Trophoblast cell (in vitro differentiated cells and primary cell): ENCODE data around the gene COL9A2.

Source experiments
- DNase-seq, 2 donors: peaks; one replicate each; pipeline ENCODE4 v3.0.0-alpha.2; 2016
- H2AFZ ChIP-seq: 2 replicates; pipeline ENCODE4 v1.6.1; 2013; ENCODE audit warnings: low read length, moderate library complexity, mild to moderate bottlenecking; ENCODE audit not compliant: insufficient read depth, poor library complexity
- H2AK5ac ChIP-seq: 2 replicates; pipeline ENCODE4 v1.6.1; 2013; ENCODE audit warnings: mild to moderate bottlenecking, low read length
- H2BK120ac ChIP-seq: 2 replicates; pipeline ENCODE4 v1.6.1; 2013; ENCODE audit warnings: low read length, mild to moderate bottlenecking, moderate library complexity; ENCODE audit not compliant: insufficient read depth, poor library complexity
- H2BK12ac ChIP-seq: 2 replicates; pipeline ENCODE4 v1.6.1; 2013; ENCODE audit warnings: mild to moderate bottlenecking, low read length, moderate library complexity
- H2BK5ac ChIP-seq: 2 replicates; pipeline ENCODE4 v1.6.1; 2013; ENCODE audit warnings: low read length, low read depth, moderate library complexity, mild to moderate bottlenecking; ENCODE audit not compliant: poor library complexity
- H3K14ac ChIP-seq: 2 replicates; pipeline ENCODE4 v1.6.1; 2013; ENCODE audit warnings: mild to moderate bottlenecking, low read length
- H3K18ac ChIP-seq: 2 replicates; pipeline ENCODE4 v1.6.1; 2013; ENCODE audit warnings: mild to moderate bottlenecking, low read length
- H3K23ac ChIP-seq: 2 replicates; pipeline ENCODE4 v1.6.1; 2013; ENCODE audit warnings: low read length
- H3K27ac ChIP-seq: 2 replicates; pipeline ENCODE4 v1.5.1; 2013; ENCODE audit warnings: low read depth, mild to moderate bottlenecking, inconsistent platforms, low read length, moderate library complexity
- H3K27me3 ChIP-seq: 2 replicates; pipeline ENCODE4 v1.6.1; 2013; ENCODE audit warnings: inconsistent platforms, mild to moderate bottlenecking, low read length, moderate library complexity; ENCODE audit not compliant: insufficient read depth
- H3K36me3 ChIP-seq, 2 experiments: 1 replicate in 1 of 2; 2 replicates in 1 of 2; pipeline ENCODE4 v1.6.1; 2013; ENCODE audit warnings: low read length in 2 of 2, mild to moderate bottlenecking in 2 of 2, moderate library complexity in 1 of 2; ENCODE audit not compliant: insufficient read depth in 2 of 2, control insufficient read depth in 1 of 2
- H3K4ac ChIP-seq: 2 replicates; pipeline ENCODE4 v1.6.1; 2013; ENCODE audit warnings: low read depth, mild to moderate bottlenecking, low read length, moderate library complexity
- H3K4me1 ChIP-seq, 2 experiments: 1 replicate in 1 of 2; 2 replicates in 1 of 2; pipeline ENCODE4 v1.6.1; 2013; ENCODE audit warnings: low read length in 2 of 2, mild to moderate bottlenecking in 2 of 2, moderate library complexity in 1 of 2; ENCODE audit not compliant: insufficient read depth in 2 of 2, control insufficient read depth in 1 of 2
- H3K4me2 ChIP-seq: 2 replicates; pipeline ENCODE4 v1.6.1; 2013; ENCODE audit warnings: inconsistent platforms, mild to moderate bottlenecking, low read length, moderate library complexity
- H3K4me3 ChIP-seq: 2 replicates; pipeline ENCODE4 v1.5.1; 2013; ENCODE audit warnings: mild to moderate bottlenecking, low read depth, low read length, inconsistent platforms
- H3K79me1 ChIP-seq: one replicate; pipeline ENCODE4 v1.6.1; 2013; ENCODE audit warnings: low read length
- H3K79me2 ChIP-seq: 2 replicates; pipeline ENCODE4 v1.6.1; 2013; ENCODE audit warnings: low read length, mild to moderate bottlenecking; ENCODE audit not compliant: control insufficient read depth, insufficient read depth, poor library complexity
- H3K9ac ChIP-seq: 2 replicates; pipeline ENCODE4 v1.6.1; 2013; ENCODE audit warnings: mild to moderate bottlenecking, low read length
- H3K9me3 ChIP-seq: 2 replicates; pipeline ENCODE4 v1.6.1; 2013; ENCODE audit warnings: low read depth, mild to moderate bottlenecking, control low read depth, inconsistent platforms, low read length; ENCODE audit not compliant: insufficient read depth
- H4K12ac ChIP-seq: 2 replicates; pipeline ENCODE4 v1.6.1; 2013; ENCODE audit warnings: low read depth, mild to moderate bottlenecking, low read length, moderate library complexity
- H4K8ac ChIP-seq: 2 replicates; pipeline ENCODE4 v1.6.1; 2013; ENCODE audit warnings: low read depth, mild to moderate bottlenecking, low read length, moderate library complexity
- H4K91ac ChIP-seq: one replicate; pipeline ENCODE4 v1.6.1; 2013; ENCODE audit warnings: low read depth, mild to moderate bottlenecking, low read length, moderate library complexity
- whole genome bisulfite sequencing: extraction: QIAGEN DNeasy Blood & Tissue Kit; methylation state at CpG from one replicate; pipeline ENCODE4 v1.1.7; 2013; ENCODE audit warnings: missing lambda C conversion rate; ENCODE audit not compliant: insufficient read length, insufficient coverage; ENCODE audit errors: extremely low coverage; 5-methylcytosine and 5-hydroxymethylcytosine counted together

Gene COL9A2

GRCh38 chr1:40257313-40257687 lies 59.8 kb downstream of the COL9A2 start:
- Histone ChIP-seq H2BK120ac (peak overlapping the region; percentile 21), H3K4ac (peak overlapping the region; percentile 41), H4K91ac (peak overlapping the region; percentile 53), H2BK12ac (no peak overlapping the region), H2BK5ac (peak overlapping the region; percentile 60), H4K8ac (peak overlapping the region; percentile 96), H3K4me1 (no peaks in the 10 kb centered on the region), H3K4me2 (peak overlapping the region; percentile 62), H3K14ac (peak overlapping the region; percentile 63), H2AFZ (peak overlapping the region; percentile 85), H3K27ac (peak overlapping the region; percentile 93), H4K12ac (peak overlapping the region; percentile 66), H3K9ac (peak overlapping the region; percentile 99), H3K79me2 (peaks cover 7% of the 10 kb centered on the region), H3K23ac (no peak overlapping the region), H3K27me3 (no peaks in the 10 kb centered on the region), H2AK5ac (no peak overlapping the region), H3K4me3 (peak overlapping the region; percentile 84), H3K18ac (peak overlapping the region; percentile 34), H3K79me1 (peaks cover 9% of the 10 kb centered on the region), H3K9me3 (no peaks in the 10 kb centered on the region), H3K36me3 (peaks cover 13% of the 10 kb centered on the region in 2 experiments)
- no CpG with 5 or more reads among the region's 16 CpGs for WGBS
- peak; percentile 19 to 71 for DNase-seq

GRCh38 chr1:40256401-40257084 lies 60.5 kb downstream of the COL9A2 start:
- H4K8ac ChIP-seq, result no peak overlapping the region
- no peak overlapping the region for H3K18ac ChIP-seq
- H2AK5ac ChIP-seq, result no peak overlapping the region
- no peak overlapping the region for H4K91ac ChIP-seq
- no peak overlapping the region for H2AFZ ChIP-seq
- no peak overlapping the region for H4K12ac ChIP-seq
- peaks cover 7% of the 10 kb centered on the region for H3K79me2 ChIP-seq
- H3K4ac ChIP-seq, result no peak overlapping the region
- no peak overlapping the region for H2BK12ac ChIP-seq
- no peak overlapping the region for H2BK5ac ChIP-seq
- peaks cover 10 to 13% of the 10 kb centered on the region in 2 experiments for H3K36me3 ChIP-seq
- no peak overlapping the region for H3K9ac ChIP-seq
- WGBS, result no CpG with 5 or more reads among the region's 6 CpGs
- DNase-seq, result no peak
- no peak overlapping the region for H3K4me3 ChIP-seq
- H3K14ac ChIP-seq, result no peak overlapping the region
- H3K9me3 ChIP-seq, result no peaks in the 10 kb centered on the region
- no peaks in the 10 kb centered on the region for H3K27me3 ChIP-seq
- H3K27ac ChIP-seq, result no peak overlapping the region
- no peak overlapping the region for H2BK120ac ChIP-seq
- no peaks in the 10 kb centered on the region for H3K4me1 ChIP-seq
- no peak overlapping the region for H3K23ac ChIP-seq
- peak overlapping the region; percentile 51 for H3K4me2 ChIP-seq
- H3K79me1 ChIP-seq, result peaks cover 9% of the 10 kb centered on the region

- H3K4me3 ChIP-seq, result no peak overlapping the region
- peaks cover 7% of the 10 kb centered on the region for H3K79me2 ChIP-seq
- H3K18ac ChIP-seq, result no peak overlapping the region
- H3K9me3 ChIP-seq, result no peaks in the 10 kb centered on the region
- H3K4me1 ChIP-seq, result no peaks in the 10 kb centered on the region
- H3K23ac ChIP-seq, result no peak overlapping the region
- H3K4me2 ChIP-seq, result no peak overlapping the region
- no peak overlapping the region for H2BK12ac ChIP-seq
- no peak overlapping the region for H3K27ac ChIP-seq
- H2AK5ac ChIP-seq, result no peak overlapping the region
- H2AFZ ChIP-seq, result no peak overlapping the region
- H3K79me1 ChIP-seq, result peaks cover 9% of the 10 kb centered on the region
- H3K36me3 ChIP-seq, result peaks cover 6 to 8% of the 10 kb centered on the region in 2 experiments
- no peaks in the 10 kb centered on the region for H3K27me3 ChIP-seq
- no peak overlapping the region for H2BK120ac ChIP-seq
- no peak for DNase-seq
- no peak overlapping the region for H2BK5ac ChIP-seq
- H3K14ac ChIP-seq, result no peak overlapping the region
- H3K4ac ChIP-seq, result no peak overlapping the region
- no peak overlapping the region for H4K12ac ChIP-seq
- H4K91ac ChIP-seq, result no peak overlapping the region
- H4K8ac ChIP-seq, result no peak overlapping the region
- no peak overlapping the region for H3K9ac ChIP-seq
Measured at GRCh38 chr1:40255231-40255630, 61.9 kb downstream of the COL9A2 start.

GRCh38 chr1:40252601-40253000 lies 64.5 kb downstream of the COL9A2 start:
- no peak for DNase-seq
- Histone ChIP-seq H3K23ac (no peak overlapping the region), H3K27ac (no peak overlapping the region), H3K36me3 (no peaks in the 10 kb centered on the region), H3K14ac (no peak overlapping the region), H3K79me1 (peaks cover 4% of the 10 kb centered on the region), H2BK12ac (no peak overlapping the region), H3K18ac (no peak overlapping the region), H4K8ac (no peak overlapping the region), H3K9me3 (no peaks in the 10 kb centered on the region), H4K12ac (no peak overlapping the region), H2BK5ac (no peak overlapping the region), H3K4me3 (no peak overlapping the region), H3K9ac (no peak overlapping the region), H3K4me1 (no peaks in the 10 kb centered on the region), H2AK5ac (no peak overlapping the region), H3K79me2 (peaks cover 3% of the 10 kb centered on the region), H3K27me3 (no peaks in the 10 kb centered on the region), H3K4me2 (no peak overlapping the region), H2AFZ (no peak overlapping the region), H4K91ac (no peak overlapping the region), H3K4ac (no peak overlapping the region), H2BK120ac (no peak overlapping the region)
- WGBS, result no CpG with 5 or more reads among the region's 2 CpGs
